CD4-positive, alpha-beta T cell treated with Interleukin-10 for 1 hour (primary cell): ENCODE results near the gene ADCY10.

Experiments
- DNase-seq: peaks from one replicate; pipeline ENCODE4 v3.0.0-alpha.2; 2020

ADCY10 gene

GRCh38 chr1:167772436-167772835 is 141.5 kb downstream of the ADCY10 start:
- DNase-seq, result no peak

- DNase-seq, result no peak
These were observed 143.8 kb downstream of the ADCY10 start for GRCh38 chr1:167770127-167770526.

- DNase-seq, result no peak
These were observed 146.2 kb downstream of the ADCY10 start for GRCh38 chr1:167767761-167768160.

GRCh38 chr1:167766538-167766937 is 147.4 kb downstream of the ADCY10 start:
- DNase-seq, result no peak

- no peak for DNase-seq
These were observed 148.4 kb downstream of the ADCY10 start for GRCh38 chr1:167765496-167765895.

GRCh38 chr1:167764458-167765330 is 149.2 kb downstream of the ADCY10 start:
- DNase-seq, result no peak

GRCh38 chr1:167763525-167764220 is 150.3 kb downstream of the ADCY10 start:
- DNase-seq, result no peak

GRCh38 chr1:167762061-167762746 is 151.7 kb downstream of the ADCY10 start:
- peak; percentile 12 for DNase-seq

GRCh38 chr1:167761400-167761799 is 152.5 kb downstream of the ADCY10 start:
- no peak for DNase-seq
